Osteocyte (in vitro differentiated cells): Measurements from ENCODE around the gene PLXNA2. TPM values are rescaled to one million over a fixed set of nuclear protein-coding genes. Genes with fewer than 3 reads are reported as not detected.

ENCODE experiments used
- DNase-seq: peaks from one replicate; pipeline ENCODE4 v3.0.0; 2021; ENCODE audit warnings: mixed read lengths; ENCODE audit not compliant: unreplicated experiment; ENCODE audit errors: extremely low spot score
- H3K27ac Mint-ChIP-seq: one replicate; pipeline ENCODE4 v1.8.0; 2021; ENCODE audit warnings: mild to moderate bottlenecking, mixed read lengths; ENCODE audit not compliant: unreplicated experiment
- H3K27me3 Mint-ChIP-seq: one replicate; pipeline ENCODE4 v1.8.0; 2021; ENCODE audit warnings: mixed read lengths; ENCODE audit not compliant: unreplicated experiment
- H3K36me3 Mint-ChIP-seq: one replicate; pipeline ENCODE4 v1.8.0; 2021; ENCODE audit warnings: mixed read lengths; ENCODE audit not compliant: unreplicated experiment
- H3K4me1 Mint-ChIP-seq: one replicate; pipeline ENCODE4 v1.8.0; 2021; ENCODE audit warnings: mixed read lengths; ENCODE audit not compliant: unreplicated experiment
- H3K4me3 Mint-ChIP-seq: one replicate; pipeline ENCODE4 v1.8.0; 2021; ENCODE audit warnings: mild to moderate bottlenecking, moderate library complexity, mixed read lengths; ENCODE audit not compliant: unreplicated experiment
- H3K9me3 Mint-ChIP-seq: one replicate; pipeline ENCODE4 v1.8.0; 2021; ENCODE audit warnings: mixed read lengths; ENCODE audit not compliant: unreplicated experiment
- total RNA-seq: library from RNA; stranded (reverse); gene quantifications from 2 replicates; pipeline ENCODE4 v1.2.1, GENCODE V29; 2021
- TF ChIP-seq, protein P1 (sequence below): fragments of 200-600 bp; sonication (generic); IDR thresholded peaks from 2 replicates; pipeline ENCODE4 v1.5.0; 2021; ENCODE audit warnings: antibody characterized with exemption, mild to moderate bottlenecking, moderate library complexity

The PLXNA2 gene
- total RNA-seq, 1 donor from 2014 or later, result 19.5 TPM

DNA sequence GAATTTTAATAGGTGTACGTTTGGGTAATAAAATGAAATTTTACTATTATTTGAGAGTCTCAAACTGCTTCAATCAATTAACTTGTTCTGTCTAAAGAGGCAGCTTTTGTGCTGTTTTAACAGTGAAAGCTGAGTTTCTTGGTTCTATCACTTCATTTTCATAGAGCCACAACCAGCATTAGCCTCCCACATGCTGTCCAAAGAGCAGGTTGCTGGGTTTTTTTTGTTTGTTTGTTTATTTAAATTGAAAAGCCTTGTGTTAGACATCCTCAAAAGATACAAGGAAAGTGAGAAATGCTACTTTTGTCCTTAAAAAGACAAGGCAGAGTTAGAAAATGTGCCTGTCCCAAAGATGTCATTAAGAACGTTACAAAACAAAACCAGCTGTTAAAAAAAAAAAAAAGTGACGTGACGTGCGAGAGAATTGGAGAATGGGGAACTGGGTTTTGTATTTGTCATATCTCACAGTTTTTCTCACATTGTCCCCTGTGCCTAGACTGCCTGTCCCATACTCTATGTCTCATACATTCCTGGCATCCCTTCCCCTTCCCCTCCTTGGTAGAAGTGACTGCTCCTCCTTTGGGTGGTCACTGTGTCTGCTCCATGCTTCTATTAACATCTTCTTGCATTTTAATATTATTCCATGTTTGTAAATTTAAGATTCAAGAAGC is 270.2 kb downstream of the PLXNA2 start:
- H3K27ac Mint-ChIP-seq, result no peak overlapping the region
- no peak for DNase-seq
- peaks cover 52% of the 10 kb centered on the region for H3K27me3 Mint-ChIP-seq
- TF ChIP-seq, protein P1, sequence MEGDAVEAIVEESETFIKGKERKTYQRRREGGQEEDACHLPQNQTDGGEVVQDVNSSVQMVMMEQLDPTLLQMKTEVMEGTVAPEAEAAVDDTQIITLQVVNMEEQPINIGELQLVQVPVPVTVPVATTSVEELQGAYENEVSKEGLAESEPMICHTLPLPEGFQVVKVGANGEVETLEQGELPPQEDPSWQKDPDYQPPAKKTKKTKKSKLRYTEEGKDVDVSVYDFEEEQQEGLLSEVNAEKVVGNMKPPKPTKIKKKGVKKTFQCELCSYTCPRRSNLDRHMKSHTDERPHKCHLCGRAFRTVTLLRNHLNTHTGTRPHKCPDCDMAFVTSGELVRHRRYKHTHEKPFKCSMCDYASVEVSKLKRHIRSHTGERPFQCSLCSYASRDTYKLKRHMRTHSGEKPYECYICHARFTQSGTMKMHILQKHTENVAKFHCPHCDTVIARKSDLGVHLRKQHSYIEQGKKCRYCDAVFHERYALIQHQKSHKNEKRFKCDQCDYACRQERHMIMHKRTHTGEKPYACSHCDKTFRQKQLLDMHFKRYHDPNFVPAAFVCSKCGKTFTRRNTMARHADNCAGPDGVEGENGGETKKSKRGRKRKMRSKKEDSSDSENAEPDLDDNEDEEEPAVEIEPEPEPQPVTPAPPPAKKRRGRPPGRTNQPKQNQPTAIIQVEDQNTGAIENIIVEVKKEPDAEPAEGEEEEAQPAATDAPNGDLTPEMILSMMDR, result no peak
- peaks cover 7% of the 10 kb centered on the region for H3K4me1 Mint-ChIP-seq
- no peak overlapping the region for H3K4me3 Mint-ChIP-seq
- no peaks in the 10 kb centered on the region for H3K36me3 Mint-ChIP-seq
- no peaks in the 10 kb centered on the region for H3K9me3 Mint-ChIP-seq

DNA sequence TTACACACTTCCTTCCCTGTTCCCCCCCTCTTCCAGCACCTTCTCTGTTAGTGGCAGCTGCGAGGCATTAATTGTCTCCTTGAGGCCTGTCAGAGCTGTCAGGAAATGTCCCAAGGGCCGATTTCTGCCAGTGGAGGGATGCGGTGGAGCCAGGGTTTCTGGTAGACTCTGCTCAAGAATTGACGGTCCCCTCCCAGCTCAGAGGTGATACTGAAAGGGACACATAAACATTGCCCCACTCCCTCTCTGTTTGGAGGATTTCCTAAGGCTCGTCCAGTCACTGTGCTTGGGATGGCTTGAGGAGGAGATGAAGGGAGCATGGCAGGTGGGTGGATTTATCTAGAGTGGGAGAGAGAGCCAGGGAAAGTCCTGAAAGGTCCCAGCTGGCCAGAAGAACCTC is 271.8 kb downstream of the PLXNA2 start:
- DNase-seq, result peak; percentile 59
- Mint-ChIP-seq H3K27me3 (peaks cover 41% of the 10 kb centered on the region), H3K36me3 (no peaks in the 10 kb centered on the region), H3K4me1 (peaks cover 7% of the 10 kb centered on the region), H3K4me3 (no peak overlapping the region), H3K9me3 (no peaks in the 10 kb centered on the region), H3K27ac (no peak overlapping the region)
- TF ChIP-seq, protein P1, result no peak
